K562 (cell line): ENCODE data around the gene ROBO1.
"Not testable (repeated sequence)": the region's sequence is repeated elsewhere in the genome, so short reads cannot be mapped to it uniquely, and the experiment has no call there.

Experiments
- HCFC1 ChIP-seq: IDR thresholded peaks from 2 replicates; pipeline ENCODE4 v1.6.1; 2012; ENCODE audit warnings: low read depth, low read length, improper control_type of control experiment
- NKRF ChIP-seq: fragments of 450-650 bp; IDR thresholded peaks from 2 replicates; pipeline ENCODE4 v1.6.1; 2016; ENCODE audit warnings: borderline replicate concordance
- ZNF277 ChIP-seq: fragments of 250-450 bp; sonication (Bioruptor Pico); IDR thresholded peaks from 2 replicates; pipeline ENCODE4 v1.8.0; 2022; ENCODE audit warnings: inconsistent platforms, mild to moderate bottlenecking, moderate library complexity, borderline replicate concordance

- not testable (repeated sequence) for TF ChIP-seq HCFC1; NKRF; ZNF277 (CRISPR knock-in tag)
Measured at GRCh38 chr3:78750291-78750690, 1017.5 kb downstream of the ROBO1 start.
